MM.1S (cell line): Measurements from ENCODE around the gene IL17RB.

Experiments
- EZH2 ChIP-seq: fragments of 300-600 bp; sonication (generic); optimal IDR thresholded peaks from 2 replicates; pipeline ENCODE3; 2017; ENCODE audit warnings: low read depth, mild to moderate bottlenecking, antibody characterized with exemption, low read length, mixed read lengths
- TF ChIP-seq, protein P1 (sequence below): fragments of 300-600 bp; sonication (generic); IDR thresholded peaks from 2 replicates; pipeline ENCODE4 v1.5.1; 2016; ENCODE audit warnings: antibody characterized with exemption, low read length, mixed read lengths

GRCh38 chr3:53849916-53850315 lies 3.5 kb downstream of the IL17RB start:
- TF ChIP-seq, protein P1, sequence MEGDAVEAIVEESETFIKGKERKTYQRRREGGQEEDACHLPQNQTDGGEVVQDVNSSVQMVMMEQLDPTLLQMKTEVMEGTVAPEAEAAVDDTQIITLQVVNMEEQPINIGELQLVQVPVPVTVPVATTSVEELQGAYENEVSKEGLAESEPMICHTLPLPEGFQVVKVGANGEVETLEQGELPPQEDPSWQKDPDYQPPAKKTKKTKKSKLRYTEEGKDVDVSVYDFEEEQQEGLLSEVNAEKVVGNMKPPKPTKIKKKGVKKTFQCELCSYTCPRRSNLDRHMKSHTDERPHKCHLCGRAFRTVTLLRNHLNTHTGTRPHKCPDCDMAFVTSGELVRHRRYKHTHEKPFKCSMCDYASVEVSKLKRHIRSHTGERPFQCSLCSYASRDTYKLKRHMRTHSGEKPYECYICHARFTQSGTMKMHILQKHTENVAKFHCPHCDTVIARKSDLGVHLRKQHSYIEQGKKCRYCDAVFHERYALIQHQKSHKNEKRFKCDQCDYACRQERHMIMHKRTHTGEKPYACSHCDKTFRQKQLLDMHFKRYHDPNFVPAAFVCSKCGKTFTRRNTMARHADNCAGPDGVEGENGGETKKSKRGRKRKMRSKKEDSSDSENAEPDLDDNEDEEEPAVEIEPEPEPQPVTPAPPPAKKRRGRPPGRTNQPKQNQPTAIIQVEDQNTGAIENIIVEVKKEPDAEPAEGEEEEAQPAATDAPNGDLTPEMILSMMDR, result no peak
- TF ChIP-seq EZH2, result no peak
